ENCODE measurements around the gene PKNOX2.

DNA sequence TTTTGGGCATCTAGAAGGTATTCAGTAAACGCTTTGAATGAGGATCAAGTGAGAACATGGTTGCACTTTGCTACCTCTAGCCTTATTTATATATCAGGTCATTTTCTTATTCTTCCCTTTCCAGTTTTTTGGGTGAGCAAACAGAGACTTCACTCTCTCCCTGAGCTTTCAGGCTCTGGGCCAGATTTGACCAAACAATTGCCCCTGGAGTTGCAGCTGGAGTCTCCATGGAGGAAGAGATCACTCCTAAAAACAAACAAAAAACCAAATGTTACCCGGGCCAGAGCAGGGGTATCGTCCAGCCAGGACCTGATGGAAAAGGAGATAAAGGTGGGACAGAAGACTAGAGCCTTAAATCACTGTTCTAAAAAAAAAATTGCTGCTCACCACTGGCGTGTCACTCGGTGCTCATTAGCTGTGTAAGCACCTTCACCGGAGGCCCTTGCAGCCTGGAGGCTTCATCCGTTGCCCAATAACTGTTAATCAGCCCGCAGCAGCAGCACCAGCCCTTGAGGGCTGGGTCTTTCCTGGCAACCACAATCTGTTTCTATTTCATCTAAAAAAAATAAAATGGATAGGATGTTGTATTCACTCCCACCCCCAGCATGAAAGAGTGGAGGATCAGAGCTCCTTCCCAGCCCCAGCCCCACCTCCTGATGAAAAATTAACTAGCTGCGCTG is 125.0 kb downstream of the PKNOX2 start:
- no peak for TF ChIP-seq CTCF (IDR thresholded peaks at IDR 0.05; ENCODE audit: control extremely low read depth in 1 of 3, insufficient read depth in 1 of 3, low read depth in 1 of 3, low read length in 3 of 3)
- TF ChIP-seq PHF8 (conservative IDR thresholded peaks at IDR 0.05; ENCODE audit: low read depth, low read length) = no peak
- no peak for TF ChIP-seq SP1 (IDR thresholded peaks at IDR 0.05; ENCODE audit: low read depth, low read length)
- no peak for TF ChIP-seq SUZ12 (IDR thresholded peaks at IDR 0.05; ENCODE audit: low read length)
- TF ChIP-seq GTF2F1 (IDR thresholded peaks at IDR 0.05; ENCODE audit: borderline replicate concordance, low read depth, low read length) = no peak
- no peak for TF ChIP-seq ATF3 (IDR thresholded peaks at IDR 0.05; ENCODE audit: insufficient read depth, low read depth, low read length)
- no peak for TF ChIP-seq JUND (IDR thresholded peaks at IDR 0.05; ENCODE audit: low read length)
- no peak for TF ChIP-seq SIN3A (conservative IDR thresholded peaks at IDR 0.05 in 1 of 2, IDR thresholded peaks at IDR 0.05 in 1 of 2; ENCODE audit: low read depth in 1 of 2, low read length in 2 of 2)
- no peak for TF ChIP-seq TAF1 (IDR thresholded peaks at IDR 0.05; ENCODE audit: low read depth, low read length)
- TF ChIP-seq NRF1 (IDR thresholded peaks at IDR 0.05; ENCODE audit: low read depth, low read length) = no peak
- TF ChIP-seq EZH2 (IDR thresholded peaks at IDR 0.05; ENCODE audit: low read depth, low read length, severe bottlenecking) = no peak
- no peak for TF ChIP-seq KDM5A (IDR thresholded peaks at IDR 0.05; ENCODE audit: low read length)
- no peak for TF ChIP-seq POLR2A (IDR thresholded peaks at IDR 0.05; ENCODE audit: control extremely low read depth in 1 of 2, low read depth in 2 of 2, low read length in 2 of 2)

All from H1 (cell line).